ENCODE data around the gene RPH3AL.
"Not testable (repeated sequence)": the region's sequence is repeated elsewhere in the genome, so short reads cannot be mapped to it uniquely, and the experiment has no call there.

RPH3AL gene

DNA sequence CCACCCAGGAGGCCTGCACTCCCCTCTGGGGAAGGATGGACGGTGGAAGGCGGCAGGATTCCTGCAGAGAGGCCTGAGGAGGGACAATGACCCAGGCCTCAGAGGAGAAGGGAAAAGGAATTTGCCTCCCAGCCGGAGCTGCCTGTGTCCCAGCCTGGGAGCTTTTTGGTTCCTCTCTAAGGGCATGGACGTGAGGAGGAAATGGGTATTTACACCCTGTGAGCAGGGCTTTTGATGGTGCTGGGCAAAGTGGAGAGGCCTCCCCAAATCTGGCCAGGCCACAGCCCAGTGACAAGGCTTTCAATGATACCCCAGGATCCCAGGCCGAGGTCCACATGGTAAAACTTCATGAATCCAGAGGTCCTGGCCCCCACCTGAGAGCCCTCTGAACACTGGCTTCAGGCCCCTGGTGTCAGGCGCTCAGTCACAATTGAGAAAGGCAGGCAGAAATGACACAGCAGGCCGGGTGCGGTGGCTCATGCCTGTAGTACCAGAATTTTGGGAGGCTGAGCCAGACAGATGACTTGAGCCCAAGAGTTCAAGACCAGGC lies 115.1 kb downstream of the RPH3AL start:
- DNase-seq (ENCODE audit: low read depth): no peak

DNA sequence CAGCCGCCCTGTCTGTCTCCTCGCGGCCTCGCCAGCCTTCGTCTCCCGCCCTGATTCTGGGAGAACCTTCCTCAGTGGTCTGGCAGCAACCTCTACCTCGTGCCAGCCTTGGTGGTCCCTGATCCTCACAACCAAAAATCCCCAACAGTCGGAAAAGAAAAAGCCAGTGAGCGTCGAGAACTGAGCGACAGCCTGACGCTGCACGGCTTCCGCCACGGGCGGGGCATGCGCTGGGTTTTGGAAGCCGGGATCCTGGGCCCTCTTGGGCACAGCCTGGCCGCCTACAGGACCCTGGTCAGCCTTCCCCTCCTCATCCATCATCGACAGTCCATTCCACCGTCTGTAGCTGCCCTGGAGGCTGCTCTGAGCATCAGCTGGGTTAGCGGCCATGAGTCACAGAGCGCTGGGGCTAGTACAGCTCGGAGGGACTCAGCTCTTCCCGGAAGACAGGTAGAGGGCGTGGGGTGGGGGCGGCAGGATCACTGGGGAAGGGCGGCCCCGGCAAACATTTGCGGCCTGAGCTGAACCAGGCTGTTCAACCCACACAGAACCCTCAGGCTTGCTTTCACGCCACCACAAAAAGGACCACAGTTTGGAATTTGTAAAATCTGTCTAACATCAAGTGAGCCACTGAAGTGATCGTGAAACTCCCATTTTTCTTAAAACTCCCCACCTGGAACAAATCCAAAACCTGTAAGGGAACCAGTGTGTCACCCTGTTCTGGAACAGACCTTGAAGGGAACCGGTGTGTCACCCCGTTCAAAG lies 115.8 kb downstream of the RPH3AL start:
- DNase-seq (ENCODE audit: low read depth): no peak

DNA sequence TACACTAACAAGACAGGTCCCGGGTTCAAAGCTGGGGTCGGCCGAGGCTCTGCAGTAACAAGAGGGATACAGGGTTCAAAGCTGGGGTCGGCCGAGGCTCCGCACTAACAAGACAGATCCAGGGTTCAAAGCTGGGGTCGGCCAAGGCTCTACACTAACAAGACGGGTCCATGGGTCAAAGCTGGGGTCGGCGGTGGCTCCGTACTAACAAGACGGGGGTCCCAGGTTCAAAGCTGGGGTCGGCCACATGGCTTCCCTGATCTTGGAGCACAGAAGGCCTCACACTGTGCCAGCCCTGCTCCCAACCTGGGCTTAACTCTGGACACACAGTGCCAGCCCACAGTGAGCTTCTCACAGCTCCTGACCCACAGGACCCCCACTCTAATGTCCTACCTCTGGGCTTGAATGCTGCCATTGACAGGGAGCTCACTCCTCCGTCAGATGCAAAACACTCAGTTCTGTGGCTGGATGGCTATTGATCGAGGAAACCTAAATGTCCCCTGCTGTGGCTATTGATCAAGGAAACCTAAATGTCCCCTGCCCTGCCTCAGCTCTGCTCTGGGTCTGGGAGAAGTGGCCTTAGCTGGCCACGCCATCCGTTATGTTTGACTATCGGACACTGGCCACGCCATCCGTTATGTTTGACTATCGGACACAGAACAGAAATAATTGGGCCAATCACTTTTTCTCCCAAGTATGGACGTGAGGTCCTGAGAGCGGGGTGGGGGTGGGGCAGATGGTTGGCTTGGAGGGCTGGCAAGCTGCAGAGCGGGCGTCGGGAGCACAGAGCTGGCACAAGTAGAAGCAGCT lies 116.6 kb downstream of the RPH3AL start:
- no peak for DNase-seq (ENCODE audit: low read depth)

GRCh38 chr17:234994-235830 lies 117.4 kb downstream of the RPH3AL start:
- DNase-seq (ENCODE audit: low read depth): not testable (repeated sequence)

DNA sequence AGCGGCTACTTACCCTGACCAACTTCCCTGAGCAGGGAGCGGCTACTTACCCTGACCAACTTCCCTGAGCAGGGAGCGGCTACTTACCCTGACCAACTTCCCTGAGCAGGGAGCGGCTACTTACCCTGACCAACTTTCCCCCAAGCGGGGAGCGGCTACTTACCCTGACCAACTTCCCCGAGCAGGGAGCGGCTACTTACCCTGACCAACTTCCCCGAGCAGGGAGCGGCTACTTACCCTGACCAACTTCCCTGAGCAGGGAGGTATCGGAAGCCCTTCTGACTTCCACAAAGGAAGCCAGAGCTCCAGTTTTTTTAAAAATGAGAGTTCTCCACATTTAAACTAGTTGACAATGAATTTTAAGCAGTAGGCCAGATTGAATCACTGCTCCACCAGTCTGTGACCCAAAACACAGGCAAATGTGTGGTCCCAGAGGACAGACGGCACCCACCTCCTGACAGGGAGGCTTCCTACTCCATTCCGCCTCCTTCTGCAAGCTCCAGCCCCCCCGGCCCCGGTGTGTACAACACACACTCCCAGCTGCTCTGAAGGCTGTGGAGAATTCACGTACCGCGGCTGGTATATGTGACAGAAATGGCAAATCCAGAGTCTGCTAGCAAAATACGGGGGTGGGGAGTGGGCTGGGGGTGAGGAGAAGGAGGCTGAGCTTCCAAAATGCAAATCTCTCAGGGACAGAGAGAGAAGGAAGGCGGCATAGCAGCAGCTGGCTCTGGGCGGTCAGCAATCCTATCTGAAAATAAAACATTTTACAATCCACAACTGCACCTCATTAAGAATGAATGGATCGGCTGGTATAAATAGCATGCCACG lies 118.2 kb downstream of the RPH3AL start:
- DNase-seq (ENCODE audit: low read depth): not testable (repeated sequence)

GRCh38 chr17:233473-233941 lies 119.1 kb downstream of the RPH3AL start:
- DNase-seq (ENCODE audit: low read depth): no peak

- DNase-seq (ENCODE audit: low read depth): no peak
These were observed 120.4 kb downstream of the RPH3AL start for GRCh38 chr17:231966-232807.

- no peak for DNase-seq (ENCODE audit: low read depth)
These were observed 121.2 kb downstream of the RPH3AL start for GRCh38 chr17:231191-231965.

DNA sequence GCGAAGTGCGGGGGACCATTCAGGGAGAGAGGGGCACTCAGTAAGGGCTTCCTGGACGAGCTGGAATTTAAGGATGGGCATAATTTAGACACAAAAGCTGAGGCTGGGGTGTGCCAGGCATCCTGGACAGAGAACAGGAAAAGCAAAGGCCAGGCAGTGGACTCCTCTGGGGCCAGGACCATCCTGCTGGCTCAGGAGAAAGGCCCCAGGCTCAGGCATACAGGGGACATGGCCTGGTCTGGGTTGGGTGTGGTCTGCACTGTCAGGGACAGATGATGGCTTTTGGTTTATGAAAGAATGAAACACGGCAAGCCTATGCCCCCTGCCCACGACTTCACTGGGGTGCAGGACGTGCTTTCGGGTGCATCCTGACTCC lies 122.2 kb downstream of the RPH3AL start:
- no peak for DNase-seq (ENCODE audit: low read depth)

DNA sequence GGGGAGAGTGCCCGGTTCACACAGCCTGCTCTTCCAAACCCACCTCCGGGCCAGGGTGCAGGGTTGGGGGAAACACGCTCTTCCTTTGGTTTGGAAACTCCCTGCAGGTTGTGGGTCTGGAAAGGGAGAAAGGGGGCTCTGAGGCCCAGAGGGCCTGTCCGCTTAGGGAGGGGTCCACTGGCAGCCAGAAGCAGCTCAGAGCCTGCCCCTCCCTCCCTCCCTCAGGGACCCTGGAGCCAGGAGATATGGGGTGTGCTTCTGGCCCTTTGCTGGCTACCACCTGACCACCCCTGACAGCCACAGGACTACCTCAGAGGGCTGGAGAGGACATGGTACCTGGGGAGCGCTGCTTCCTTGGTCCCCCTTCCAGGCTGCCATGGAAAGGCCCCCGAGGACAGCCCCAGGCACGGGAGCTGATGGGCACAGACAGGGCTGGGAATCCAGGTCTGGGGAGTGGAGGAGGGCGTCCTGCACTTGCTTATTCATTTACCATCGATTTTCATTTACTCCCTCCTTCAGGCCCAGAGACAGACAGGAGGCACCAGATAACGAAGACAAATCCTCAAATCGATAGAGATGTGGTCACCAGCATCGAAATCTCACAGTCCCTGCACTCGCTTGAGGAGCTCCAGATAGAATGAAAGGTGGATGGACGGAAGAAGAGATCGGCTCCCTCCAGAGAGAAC lies 122.8 kb downstream of the RPH3AL start:
- no peak for DNase-seq (ENCODE audit: low read depth)

DNA sequence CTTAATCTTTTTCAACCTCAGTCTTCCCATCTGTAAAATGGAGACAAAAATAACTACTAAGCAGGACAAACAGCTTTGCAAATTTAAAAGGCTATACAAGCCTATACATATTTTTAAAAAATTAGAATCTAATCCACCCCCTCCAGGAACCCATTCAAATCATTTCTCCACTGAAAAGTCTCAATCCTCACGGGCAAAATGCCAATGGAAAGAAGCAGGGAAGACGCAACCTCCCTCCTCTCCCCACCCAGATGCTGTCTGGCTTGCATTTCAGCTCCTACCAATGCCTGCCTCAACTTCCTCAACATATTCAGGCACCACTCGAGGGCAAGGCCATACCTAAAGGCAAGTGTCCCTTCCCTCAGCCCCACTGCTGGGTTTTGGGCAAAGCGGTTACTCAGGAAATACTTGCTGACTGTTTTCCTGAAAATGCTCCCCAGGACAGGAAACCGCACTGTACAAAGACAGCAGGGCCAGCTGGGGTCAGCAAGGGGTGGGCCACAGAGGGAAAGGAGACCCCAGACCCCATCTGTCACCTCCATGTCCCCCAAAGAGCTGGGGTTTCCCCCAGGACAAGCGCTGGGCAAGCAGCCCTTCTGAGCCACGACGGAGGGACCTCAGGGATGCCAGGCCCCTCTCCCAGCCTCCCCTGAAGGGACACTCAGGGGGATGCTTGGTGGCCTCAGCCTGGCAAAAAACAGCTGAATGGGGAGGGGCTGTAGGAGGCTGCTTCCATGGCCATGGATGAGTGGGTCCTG lies 123.5 kb downstream of the RPH3AL start:
- no peak for DNase-seq (ENCODE audit: low read depth)

GRCh38 chr17:227946-228615 lies 124.5 kb downstream of the RPH3AL start:
- no peak for DNase-seq (ENCODE audit: low read depth)

GRCh38 chr17:227078-227945 lies 125.3 kb downstream of the RPH3AL start:
- DNase-seq (ENCODE audit: low read depth): no peak

GRCh38 chr17:226108-227077 lies 126.2 kb downstream of the RPH3AL start:
- DNase-seq (ENCODE audit: low read depth): no peak

DNA sequence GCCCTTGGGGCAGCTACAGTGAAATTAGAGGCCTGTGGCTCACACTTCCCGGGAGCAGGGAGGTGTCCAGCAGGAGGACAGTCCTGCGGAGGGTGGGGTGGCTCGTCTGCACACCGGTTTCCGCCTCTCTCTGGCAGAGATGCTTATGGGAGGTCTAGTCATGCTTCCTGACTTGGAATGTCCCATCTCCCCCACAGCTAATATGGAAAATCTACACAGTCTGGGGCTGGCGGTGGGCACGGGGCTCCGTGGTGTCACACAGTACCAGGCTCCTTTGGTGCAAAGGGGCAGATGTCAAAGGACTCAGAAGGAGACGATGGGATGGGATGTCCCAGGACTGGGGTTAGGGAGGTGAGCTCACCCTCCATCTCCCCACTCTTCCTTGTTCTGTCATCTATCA lies 127.1 kb downstream of the RPH3AL start:
- no peak for DNase-seq (ENCODE audit: low read depth)
